H1 (cell line): ENCODE results near the gene TRAPPC3. TPM values are rescaled to one million over a fixed set of nuclear protein-coding genes. Genes with fewer than 3 reads are reported as not detected.

Experiments
- CTCF ChIA-PET: fragments of 300-600 bp; sonication (Branson Sonifier 250); formaldehyde crosslinking; loops from one replicate; lab custom pipeline; 2021; ENCODE audit not compliant: partially characterized antibody; lab: Charles Lee
- POLR2A ChIA-PET: fragments of 300-600 bp; sonication (Branson Sonifier 250); formaldehyde crosslinking; loops from one replicate; lab custom pipeline; 2021; ENCODE audit warnings: inconsistent platforms; ENCODE audit not compliant: partially characterized antibody; lab: Charles Lee
- DNase-seq, 2 experiments: peaks; one replicate each; pipeline versions ENCODE4 v3.0.0 to v3.0.0-alpha.2; 2010 to 2022; ENCODE audit warnings: low spot score in 2 of 2, low read depth in 1 of 2, mixed read lengths in 1 of 2
- FAIRE-seq: peaks from 2 replicates; lab custom pipeline; 2011; peaks lifted over from hg19 to GRCh38; lab: Jason Lieb, UNC
- H2AFZ ChIP-seq: 2 replicates; pipeline ENCODE4 v1.8.1; 2012; ENCODE audit warnings: low read length, inconsistent platforms
- H2AK5ac ChIP-seq: 2 replicates; pipeline ENCODE4 v1.6.1; 2013; ENCODE audit warnings: low read depth, low read length
- H2BK120ac ChIP-seq: replicated peaks from 2 replicates; pipeline ENCODE3; 2013; ENCODE audit warnings: low read depth, low read length, inconsistent platforms
- H2BK12ac ChIP-seq: 2 replicates; pipeline ENCODE4 v1.6.1; 2013; ENCODE audit warnings: low read depth, low read length
- H2BK15ac ChIP-seq: 2 replicates; pipeline ENCODE4 v1.6.1; 2013; ENCODE audit warnings: low read length
- H2BK20ac ChIP-seq: 2 replicates; pipeline ENCODE4 v1.6.1; 2013; ENCODE audit warnings: low read length
- H2BK5ac ChIP-seq: 2 replicates; pipeline ENCODE4 v1.6.1; 2013; ENCODE audit warnings: low read depth, low read length
- H3K14ac ChIP-seq: 2 replicates; pipeline ENCODE4 v1.6.1; 2013; ENCODE audit warnings: inconsistent platforms; ENCODE audit not compliant: insufficient read length
- H3K18ac ChIP-seq: 2 replicates; pipeline ENCODE4 v1.6.1; 2013; ENCODE audit warnings: low read length; ENCODE audit errors: extremely low read depth
- H3K23ac ChIP-seq: 2 replicates; pipeline ENCODE4 v1.6.1; 2013; ENCODE audit warnings: inconsistent platforms; ENCODE audit not compliant: insufficient read length
- H3K23me2 ChIP-seq: 2 replicates; pipeline ENCODE4 v1.6.1; 2013; ENCODE audit warnings: low read depth, low read length
- H3K27ac ChIP-seq: 2 replicates; pipeline ENCODE4 v1.6.1; 2011; ENCODE audit warnings: low read depth, low read length, inconsistent platforms
- H3K27me3 ChIP-seq, 4 experiments: replicated peaks in 1 of 4; 1 replicate in 1 of 4; 2 replicates in 3 of 4; pipeline versions ENCODE4 v1.6.1 to v1.8.1; 2011 to 2013; ENCODE audit warnings: low read length in 3 of 4, mild to moderate bottlenecking in 3 of 4, inconsistent platforms in 2 of 4, mixed read lengths in 2 of 4, moderate library complexity in 1 of 4; ENCODE audit not compliant: control insufficient read depth in 3 of 4, insufficient read depth in 3 of 4; ENCODE audit errors: extremely low read depth in 1 of 4
- H3K36me3 ChIP-seq, 4 experiments: 2 replicates each; pipeline versions ENCODE4 v1.6.1 to v1.8.1; 2011 to 2013; ENCODE audit warnings: mild to moderate bottlenecking in 4 of 4, low read length in 3 of 4, moderate library complexity in 2 of 4, control low read depth in 1 of 4, inconsistent platforms in 1 of 4; ENCODE audit not compliant: insufficient read depth in 4 of 4, control insufficient read depth in 2 of 4
- H3K4ac ChIP-seq: replicated peaks from 2 replicates; pipeline ENCODE3; 2013; ENCODE audit warnings: low read length, low read depth, mixed read lengths, inconsistent platforms; ENCODE audit not compliant: insufficient read length
- H3K4me1 ChIP-seq, 4 experiments: replicated peaks in 1 of 4; 1 replicate in 1 of 4; 2 replicates in 3 of 4; pipeline versions ENCODE4 v1.6.1 to v1.8.1; 2011 to 2013; ENCODE audit warnings: low read length in 3 of 4, inconsistent platforms in 2 of 4, mixed read lengths in 1 of 4; ENCODE audit not compliant: insufficient read depth in 4 of 4, control insufficient read depth in 3 of 4
- H3K4me2 ChIP-seq, 2 experiments: 2 replicates each; pipeline versions ENCODE4 v1.6.1 to v1.8.1; 2011 to 2013; ENCODE audit warnings: low read depth in 2 of 2, low read length in 2 of 2, control low read depth in 1 of 2, inconsistent platforms in 1 of 2, mild to moderate bottlenecking in 1 of 2; ENCODE audit not compliant: insufficient read depth in 1 of 2
- H3K4me3 ChIP-seq, 4 experiments: fragments of 200-600, 300-600 bp in 1 of 4; sonication (generic), shearing (Covaris generic), sonication (Bioruptor Twin) in 1 of 4; 2 replicates each; pipeline versions ENCODE4 v1.5.1 to v1.8.1; 2011 to 2016; ENCODE audit warnings: low read length in 4 of 4, low read depth in 3 of 4, control low read depth in 2 of 4, inconsistent platforms in 2 of 4, mild to moderate bottlenecking in 2 of 4, mixed read lengths in 1 of 4, moderate library complexity in 1 of 4; ENCODE audit not compliant: insufficient read depth in 2 of 4; ENCODE audit errors: extremely low read depth in 1 of 4
- H3K56ac ChIP-seq: replicated peaks from 2 replicates; pipeline ENCODE3; 2013; ENCODE audit warnings: low read depth, mild to moderate bottlenecking, mixed read lengths, low read length, inconsistent platforms; ENCODE audit not compliant: insufficient read length
- H3K79me1 ChIP-seq: 2 replicates; pipeline ENCODE4 v1.6.1; 2013; ENCODE audit warnings: low read depth, low read length, control low read depth
- H3K79me2 ChIP-seq, 2 experiments: 2 replicates each; pipeline versions ENCODE4 v1.6.1 to v1.8.1; 2012 to 2013; ENCODE audit warnings: low read length in 2 of 2, mild to moderate bottlenecking in 2 of 2, inconsistent platforms in 1 of 2; ENCODE audit not compliant: insufficient read depth in 2 of 2, control insufficient read depth in 1 of 2
- H3K9ac ChIP-seq, 4 experiments: replicated peaks in 1 of 4; 1 replicate in 1 of 4; 2 replicates in 3 of 4; pipeline versions ENCODE4 v1.6.1 to v1.8.1; 2011 to 2013; ENCODE audit warnings: low read depth in 3 of 4, low read length in 3 of 4, control low read depth in 2 of 4, mild to moderate bottlenecking in 2 of 4, moderate library complexity in 2 of 4, inconsistent platforms in 1 of 4; ENCODE audit errors: extremely low read depth in 1 of 4
- H3K9me3 ChIP-seq, 2 experiments: 2 replicates each; pipeline versions ENCODE4 v1.6.1 to v1.8.1; 2012 to 2013; ENCODE audit warnings: mild to moderate bottlenecking in 2 of 2, moderate library complexity in 2 of 2, control low read depth in 1 of 2, inconsistent platforms in 1 of 2, low read depth in 1 of 2, low read length in 1 of 2, mixed read lengths in 1 of 2; ENCODE audit not compliant: insufficient read depth in 2 of 2
- H4K20me1 ChIP-seq, 2 experiments: replicated peaks in 1 of 2; 2 replicates each; pipeline versions ENCODE3 to v1.8.1; 2011 to 2013; ENCODE audit warnings: inconsistent platforms in 2 of 2, low read length in 2 of 2, mild to moderate bottlenecking in 1 of 2; ENCODE audit not compliant: insufficient read depth in 2 of 2, control insufficient read depth in 1 of 2
- H4K5ac ChIP-seq: 2 replicates; pipeline ENCODE4 v1.6.1; 2013; ENCODE audit warnings: low read length, low read depth, mixed read lengths, inconsistent platforms; ENCODE audit not compliant: insufficient read length
- H4K8ac ChIP-seq: 2 replicates; pipeline ENCODE4 v1.8.0; 2013; ENCODE audit warnings: mild to moderate bottlenecking, moderate library complexity, low read length, inconsistent platforms; ENCODE audit not compliant: insufficient read depth; ENCODE audit errors: extremely low read depth
- H4K91ac ChIP-seq: replicated peaks from 2 replicates; pipeline ENCODE3; 2013; ENCODE audit warnings: low read length, mixed read lengths, inconsistent platforms; ENCODE audit not compliant: insufficient read length
- WGBS, 2 experiments: shearing (Covaris generic) in 1 of 2; methylation state at CpG; one replicate each; pipeline versions ENCODE4 v1.1.6 to v1.1.7; 2013 to 2015; ENCODE audit warnings: low lambda C conversion rate in 2 of 2, mixed read lengths in 2 of 2, inconsistent platforms in 1 of 2, low coverage in 1 of 2, missing lambda C conversion rate in 1 of 2; ENCODE audit not compliant: insufficient replicate concordance in 2 of 2, insufficient coverage in 1 of 2, insufficient read length in 1 of 2; ENCODE audit errors: extremely low coverage in 1 of 2, missing lambda C conversion rate in 1 of 2; 5-methylcytosine and 5-hydroxymethylcytosine counted together
- polyA plus RNA-seq, 7 experiments: library from polyadenylated mRNA; depleted of rRNA in 3 of 7; stranded (reverse) in 5 of 7; unstranded in 2 of 7; fragments of >200 nt in 5 of 7; fragments of 200-250 nt in 2 of 7; gene quantifications; 1 replicate in 5 of 7; 2 replicates in 1 of 7; 4 replicates in 1 of 7; pipeline versions ENCODE4 v1.2.1 to v1.2.3, GENCODE V29; 2011 to 2013; ENCODE audit warnings: missing spikeins in 2 of 7, mixed read lengths in 2 of 7
- total RNA-seq: library from RNA; stranded (reverse); fragmentation: NEBNext Ultra II Directional; extraction: Animal tissue kit (Norgen Biotek cat#: 25700); gene quantifications from 2 replicates; pipeline ENCODE4 v1.2.1, GENCODE V29; 2021

TRAPPC3 gene
- total and polyA plus RNA-seq, 2 of the 8 experiments (the other 6 are each of a cell fraction or from before 2014, with no cell fraction given) = 47.8 to 51.0 TPM

DNA sequence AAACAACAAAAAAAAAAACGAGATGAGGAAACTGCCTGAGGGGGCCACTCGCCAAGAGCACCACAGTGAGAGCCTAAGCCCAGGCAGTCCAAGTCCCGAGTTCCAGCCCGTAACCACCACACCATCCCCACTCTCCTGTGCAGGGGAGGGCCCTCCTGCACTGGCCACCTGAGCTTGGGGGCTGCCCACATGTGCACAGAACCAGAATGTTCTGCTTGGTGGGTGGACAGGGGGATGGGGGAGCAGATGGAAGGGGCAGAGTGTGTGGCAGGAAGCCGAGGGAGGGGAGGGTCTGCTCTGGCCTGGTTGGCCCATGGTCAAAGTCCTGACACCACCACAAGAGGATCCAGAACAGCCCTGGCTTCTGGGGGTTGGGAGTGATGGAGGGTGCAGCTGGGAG lies 43.0 kb downstream of the TRAPPC3 start:
- H4K91ac ChIP-seq = no peak overlapping the region
- H4K5ac ChIP-seq = no peak overlapping the region
- no peak overlapping the region for H2BK20ac ChIP-seq
- H2AFZ ChIP-seq = no peak overlapping the region
- H3K27ac ChIP-seq = no peak overlapping the region
- 0 out of 7 replicates have a peak, but pooled peaks cover 0 to 1% (median 0%) of the 10 kb centered on the region in 4 experiments for H3K27me3 ChIP-seq
- H3K9ac ChIP-seq = no peak overlapping the region
- no peaks in the 10 kb centered on the region for H3K4me1 ChIP-seq
- H3K79me1 ChIP-seq = no peaks in the 10 kb centered on the region
- no peak overlapping the region for H3K4me3 ChIP-seq
- H3K4me2 ChIP-seq = no peak overlapping the region
- H3K9me3 ChIP-seq = no peaks in the 10 kb centered on the region
- WGBS, 2 experiments = 75% methylated on average over 5 of the region's 5 CpGs; no CpG with 5 or more reads in 1 of the 2 experiments
- no peak overlapping the region for H3K18ac ChIP-seq
- H2AK5ac ChIP-seq = no peak overlapping the region
- no peaks in the 10 kb centered on the region for H3K79me2 ChIP-seq
- ChIA-PET CTCF (interaction anchor here (0.6 to 32.6 kb wide), 8 partner anchors 9 to 203 kb away, joined by 3 to 738 read pairs (median 4); no protein-coding TSS in a partner anchor), POLR2A (interaction anchor here (0.8 to 1.5 kb wide), 3 partner anchors 9 to 51 kb away, joined by 3 to 6 read pairs (median 4); no protein-coding TSS in a partner anchor)
- no peak overlapping the region for H3K14ac ChIP-seq
- no peak overlapping the region for H3K23ac ChIP-seq
- DNase-seq (no peak), FAIRE-seq (no peak)
- no peak overlapping the region for H3K4ac ChIP-seq
- no peaks in the 10 kb centered on the region for H3K23me2 ChIP-seq
- H2BK5ac ChIP-seq = no peak overlapping the region
- no peak overlapping the region for H2BK120ac ChIP-seq
- no peaks in the 10 kb centered on the region for H3K36me3 ChIP-seq
- no peak overlapping the region for H3K56ac ChIP-seq
- H2BK15ac ChIP-seq = no peak overlapping the region
- no peak overlapping the region for H2BK12ac ChIP-seq
- H4K20me1 ChIP-seq = no peaks in the 10 kb centered on the region
- no peak overlapping the region for H4K8ac ChIP-seq
